ENCODE data around the gene DENND5A.
A peak's percentile ranks its signal among the peaks of the same experiment; 100 is the strongest.

Gene DENND5A

GRCh38 chr11:9089061-9089460 is 176.1 kb downstream of the DENND5A start:
- H3K27ac Mint-ChIP-seq, result no peak overlapping the region
- H3K9me3 Mint-ChIP-seq, result no peaks in the 10 kb centered on the region
- H3K4me1 Mint-ChIP-seq, result peaks cover 18% of the 10 kb centered on the region
- H3K36me3 Mint-ChIP-seq (ENCODE audit: low read depth), result no peaks in the 10 kb centered on the region
- peaks cover 49% of the 10 kb centered on the region for H3K27me3 Mint-ChIP-seq (ENCODE audit: low read depth)
- TF ChIP-seq, protein P1, sequence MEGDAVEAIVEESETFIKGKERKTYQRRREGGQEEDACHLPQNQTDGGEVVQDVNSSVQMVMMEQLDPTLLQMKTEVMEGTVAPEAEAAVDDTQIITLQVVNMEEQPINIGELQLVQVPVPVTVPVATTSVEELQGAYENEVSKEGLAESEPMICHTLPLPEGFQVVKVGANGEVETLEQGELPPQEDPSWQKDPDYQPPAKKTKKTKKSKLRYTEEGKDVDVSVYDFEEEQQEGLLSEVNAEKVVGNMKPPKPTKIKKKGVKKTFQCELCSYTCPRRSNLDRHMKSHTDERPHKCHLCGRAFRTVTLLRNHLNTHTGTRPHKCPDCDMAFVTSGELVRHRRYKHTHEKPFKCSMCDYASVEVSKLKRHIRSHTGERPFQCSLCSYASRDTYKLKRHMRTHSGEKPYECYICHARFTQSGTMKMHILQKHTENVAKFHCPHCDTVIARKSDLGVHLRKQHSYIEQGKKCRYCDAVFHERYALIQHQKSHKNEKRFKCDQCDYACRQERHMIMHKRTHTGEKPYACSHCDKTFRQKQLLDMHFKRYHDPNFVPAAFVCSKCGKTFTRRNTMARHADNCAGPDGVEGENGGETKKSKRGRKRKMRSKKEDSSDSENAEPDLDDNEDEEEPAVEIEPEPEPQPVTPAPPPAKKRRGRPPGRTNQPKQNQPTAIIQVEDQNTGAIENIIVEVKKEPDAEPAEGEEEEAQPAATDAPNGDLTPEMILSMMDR (IDR thresholded peaks at IDR 0.05; ENCODE audit: unreplicated experiment in 3 of 3), result no peak
- peak overlapping the region; percentile 34 to 88 (median 41) for H3K4me3 Mint-ChIP-seq
